Measurements from ENCODE around the gene EHMT2.
"Not testable (repeated sequence)": the region's sequence is repeated elsewhere in the genome, so short reads cannot be mapped to it uniquely, and the experiment has no call there.

The EHMT2 gene

DNA sequence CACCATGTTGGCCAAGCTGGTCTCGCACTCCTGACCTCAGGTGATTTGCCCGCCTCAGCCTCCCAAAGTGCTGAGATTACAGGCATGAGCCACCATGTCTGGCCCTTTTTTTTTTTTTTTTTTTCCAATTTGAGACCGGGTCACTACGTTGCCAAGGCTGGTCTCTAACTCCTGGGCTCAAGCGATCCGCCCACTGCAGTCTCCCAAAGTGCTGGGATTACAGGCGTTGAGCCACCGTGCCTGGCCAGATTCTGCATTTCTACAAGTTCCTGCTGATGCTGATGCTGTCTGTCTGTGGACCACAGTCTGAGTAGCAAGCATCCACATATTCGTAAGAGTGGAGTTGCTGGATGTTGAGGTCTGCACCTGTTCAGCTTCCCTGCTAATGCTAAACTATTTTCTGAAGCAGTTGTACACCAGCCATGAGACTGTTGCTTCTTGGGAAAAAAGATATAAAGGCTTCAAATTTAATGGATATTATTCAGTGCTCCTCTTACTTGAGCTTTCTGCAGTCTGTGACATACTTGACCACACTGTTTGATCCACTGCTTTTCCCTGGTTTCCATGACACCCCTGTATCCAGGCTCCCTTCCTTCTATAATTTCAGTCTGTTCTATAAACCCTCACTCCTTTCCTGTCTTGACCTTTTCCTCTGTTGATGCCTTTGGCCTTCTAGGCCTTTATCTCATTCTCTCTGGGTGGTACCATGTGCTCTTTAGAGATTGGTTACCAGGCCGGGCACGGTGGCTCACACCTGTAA is 14.5 kb upstream of the EHMT2 start:
- TF ChIP-seq CTCF (IDR thresholded peaks at IDR 0.05; ENCODE audit: unreplicated experiment in 3 of 3): no peak
- H3K36me3 Mint-ChIP-seq (ENCODE audit: low read depth): no peaks in the 10 kb centered on the region
- no peaks in the 10 kb centered on the region for H3K4me1 Mint-ChIP-seq
- H3K27ac Mint-ChIP-seq: no peak overlapping the region
- H3K27me3 Mint-ChIP-seq (ENCODE audit: low read depth): no peaks in the 10 kb centered on the region
- H3K9me3 Mint-ChIP-seq: no peaks in the 10 kb centered on the region
- no peak overlapping the region for H3K4me3 Mint-ChIP-seq

GRCh38 chr6:31909298-31909697 is 11.8 kb upstream of the EHMT2 start:
- H3K4me3 Mint-ChIP-seq; H3K9me3 Mint-ChIP-seq; H3K36me3 Mint-ChIP-seq (ENCODE audit: low read depth); H3K4me1 Mint-ChIP-seq; H3K27ac Mint-ChIP-seq; H3K27me3 Mint-ChIP-seq (ENCODE audit: low read depth): not testable (repeated sequence)

DNA sequence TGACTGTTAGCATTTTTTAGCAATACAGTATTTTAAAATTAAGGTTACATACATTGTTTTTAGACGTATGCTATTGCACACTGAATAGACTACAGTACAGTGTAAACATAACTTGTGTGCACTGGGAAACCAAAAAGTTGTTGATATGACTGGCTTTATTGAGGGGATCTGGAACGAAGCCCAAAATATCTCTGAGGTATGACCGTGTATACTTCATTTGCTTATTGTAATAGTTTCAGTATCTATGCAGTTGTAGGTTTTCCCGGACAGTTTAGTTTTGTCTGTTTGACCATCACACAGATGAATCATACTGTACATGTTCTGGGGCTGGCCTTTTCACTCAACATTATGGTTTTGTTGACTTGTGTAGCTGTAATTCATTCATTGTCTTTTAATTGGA is 11.3 kb upstream of the EHMT2 start:
- no peak overlapping the region for H3K4me3 Mint-ChIP-seq
- H3K27me3 Mint-ChIP-seq (ENCODE audit: low read depth): no peaks in the 10 kb centered on the region
- H3K4me1 Mint-ChIP-seq: peaks cover 4% of the 10 kb centered on the region
- no peaks in the 10 kb centered on the region for H3K9me3 Mint-ChIP-seq
- TF ChIP-seq CTCF (IDR thresholded peaks at IDR 0.05; ENCODE audit: unreplicated experiment in 3 of 3): no peak
- H3K36me3 Mint-ChIP-seq (ENCODE audit: low read depth): no peaks in the 10 kb centered on the region
- H3K27ac Mint-ChIP-seq: peak overlapping the region in 1 of 3 experiments; percentile 13

- H3K4me1 Mint-ChIP-seq; H3K27me3 Mint-ChIP-seq (ENCODE audit: low read depth); H3K9me3 Mint-ChIP-seq; H3K4me3 Mint-ChIP-seq; H3K27ac Mint-ChIP-seq; H3K36me3 Mint-ChIP-seq (ENCODE audit: low read depth): not testable (repeated sequence)
Observed at GRCh38 chr6:31908255-31908654, 10.8 kb upstream of the EHMT2 start.

DNA sequence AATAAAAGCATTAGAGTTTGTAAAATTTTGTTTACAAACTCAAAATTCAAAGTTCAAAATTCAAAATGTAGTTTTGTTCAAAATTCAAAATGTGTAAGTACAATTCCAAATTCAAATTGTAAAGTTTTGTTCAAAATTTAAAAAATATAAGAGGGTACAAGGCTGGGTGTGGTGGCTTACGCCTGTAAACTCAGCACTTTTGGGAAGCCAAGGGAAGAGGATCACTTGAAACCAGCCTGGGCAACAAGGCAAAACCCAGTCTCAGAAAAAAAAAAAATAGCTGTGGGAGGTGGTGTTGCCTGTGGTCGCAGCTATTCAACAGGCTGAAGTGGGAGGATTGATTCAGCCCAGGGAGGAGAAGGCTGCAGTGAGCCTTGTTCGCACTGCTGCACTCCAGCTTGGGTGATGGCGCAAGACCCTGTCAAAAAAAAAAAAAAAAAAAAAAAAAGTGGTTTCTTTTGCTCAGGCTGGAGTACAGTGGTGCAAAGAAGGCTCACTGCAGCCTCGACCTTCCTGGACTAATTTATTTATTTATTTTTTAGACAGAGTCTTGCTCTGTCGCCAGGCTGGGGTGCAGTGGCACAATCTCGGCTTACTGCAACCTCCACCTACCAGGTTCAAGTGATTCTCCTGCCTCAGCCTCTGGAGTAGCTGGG is 9.8 kb upstream of the EHMT2 start:
- Mint-ChIP-seq H3K9me3 (no peaks in the 10 kb centered on the region), H3K4me3 (no peak overlapping the region), H3K27ac (no peak overlapping the region), H3K27me3 (ENCODE audit: low read depth) (no peaks in the 10 kb centered on the region), H3K36me3 (ENCODE audit: low read depth) (no peaks in the 10 kb centered on the region), H3K4me1 (peaks cover 14% of the 10 kb centered on the region)
- TF ChIP-seq CTCF (IDR thresholded peaks at IDR 0.05; ENCODE audit: unreplicated experiment in 3 of 3): no peak

DNA sequence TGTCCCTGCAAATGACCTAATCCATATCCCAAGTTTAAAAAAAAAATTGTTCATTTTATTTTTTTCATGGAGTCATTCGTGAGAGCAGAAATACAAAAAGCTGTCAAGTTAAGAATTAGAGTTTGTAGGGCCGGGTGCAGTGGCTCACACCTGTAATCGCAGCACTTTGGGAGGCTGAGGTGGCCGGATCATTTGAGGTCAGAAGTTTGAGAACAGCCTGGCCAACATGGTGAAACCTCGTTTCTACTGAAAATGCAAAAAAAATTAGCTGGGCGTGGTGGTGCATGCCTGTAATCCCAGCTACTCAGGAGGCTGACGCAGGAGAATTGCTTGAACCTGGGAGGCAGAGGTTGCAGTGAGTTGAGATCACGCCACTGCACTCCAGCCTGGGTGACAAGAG is 9.2 kb upstream of the EHMT2 start:
- peaks cover 15% of the 10 kb centered on the region for H3K4me1 Mint-ChIP-seq
- not testable (repeated sequence) for H3K27me3 Mint-ChIP-seq (ENCODE audit: low read depth); H3K9me3 Mint-ChIP-seq; H3K36me3 Mint-ChIP-seq (ENCODE audit: low read depth)
- peak overlapping the region in 2 of 3 experiments; percentile 0 to 42 for H3K4me3 Mint-ChIP-seq
- peak overlapping the region in 1 of 3 experiments; percentile 34 for H3K27ac Mint-ChIP-seq

DNA sequence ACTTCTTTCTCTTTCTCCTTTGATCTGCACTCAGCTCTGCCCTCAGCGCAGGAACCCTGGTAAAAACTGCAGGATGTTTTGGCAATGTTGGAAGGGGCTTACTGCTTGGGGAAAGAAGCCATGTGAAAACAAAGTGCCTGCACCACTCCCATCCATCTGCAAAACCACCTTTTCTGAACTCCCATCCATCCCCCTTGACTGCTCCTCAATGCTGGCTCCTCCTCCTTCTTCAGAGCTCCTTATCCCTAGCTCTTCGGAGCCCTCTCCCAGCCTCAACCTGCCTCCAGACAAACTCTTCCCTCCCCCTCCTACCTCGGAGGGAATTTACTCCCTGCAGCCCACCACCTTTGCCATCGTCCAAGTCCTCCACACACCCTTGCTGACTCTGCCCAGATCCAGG is 8.6 kb upstream of the EHMT2 start:
- Mint-ChIP-seq H3K9me3 (no peaks in the 10 kb centered on the region), H3K36me3 (ENCODE audit: low read depth) (no peaks in the 10 kb centered on the region), H3K27ac (peak overlapping the region; percentile 29 to 47 (median 34)), H3K27me3 (ENCODE audit: low read depth) (no peaks in the 10 kb centered on the region), H3K4me1 (peaks cover 15% of the 10 kb centered on the region), H3K4me3 (peak overlapping the region; percentile 0 to 42 (median 20))
- TF ChIP-seq CTCF (IDR thresholded peaks at IDR 0.05; ENCODE audit: unreplicated experiment in 3 of 3): no peak
